T-cell (primary cell): ENCODE measurements around the gene IDH3A. TPM values are rescaled to one million over a fixed set of nuclear protein-coding genes. Genes with fewer than 3 reads are reported as not detected.

ENCODE experiments used
- ATAC-seq, 4 experiments: fragments of 200-7000 bp in 3 of 4; fragments of 150-1000 bp in 1 of 4; cut with Tn5 transposase; replicated peaks in 1 of 4; 1 replicate in 3 of 4; 2 replicates in 1 of 4; pipeline ENCODE4 v1.10.0; 2021; ENCODE audit warnings: moderate library complexity in 3 of 4, mild to moderate bottlenecking in 2 of 4, moderate number of reproducible peaks in 1 of 4
- CTCF ChIA-PET, 2 donors: fragments of 300-600 bp; sonication (Branson Sonifier 250); formaldehyde crosslinking; loops; one replicate each; lab custom pipeline; 2022; ENCODE audit warnings: antibody characterized with exemption in 2 of 2; lab: Charles Lee
- POLR2A ChIA-PET, 2 donors: fragments of 300-600 bp; sonication (Branson Sonifier 250); formaldehyde crosslinking; loops; one replicate each; lab custom pipeline; 2022; ENCODE audit warnings: antibody characterized with exemption in 2 of 2; lab: Charles Lee
- DNase-seq, 35 experiments: peaks; one replicate each; pipeline versions ENCODE4 v3.0.0 to v3.0.0-alpha.2; 2013 to 2023
- H3K27ac ChIP-seq: one replicate; pipeline ENCODE4 v1.5.1; 2013; ENCODE audit warnings: low read length
- H3K27me3 ChIP-seq, 2 experiments: replicated peaks in 1 of 2; 1 replicate in 1 of 2; 2 replicates in 1 of 2; pipeline versions ENCODE4 v1.6.1 to v1.7.0; 2013; ENCODE audit warnings: low read length in 1 of 2, mixed read lengths in 1 of 2; ENCODE audit not compliant: control insufficient read depth in 2 of 2, insufficient read depth in 2 of 2; ENCODE audit errors: extremely low read depth in 1 of 2
- H3K36me3 ChIP-seq, 2 donors: 1 replicate in 1 of 2; 2 replicates in 1 of 2; pipeline versions ENCODE4 v1.6.1 to v1.7.0; 2013; ENCODE audit warnings: low read length in 1 of 2; ENCODE audit not compliant: control insufficient read depth in 2 of 2, insufficient read depth in 1 of 2; ENCODE audit errors: extremely low read depth in 1 of 2
- H3K4me1 ChIP-seq, 2 experiments: 1 replicate in 1 of 2; 2 replicates in 1 of 2; pipeline versions ENCODE4 v1.6.1 to v1.7.0; 2013; ENCODE audit warnings: low read length in 2 of 2, mixed read lengths in 1 of 2; ENCODE audit not compliant: insufficient read depth in 2 of 2, control insufficient read depth in 1 of 2; ENCODE audit errors: extremely low read depth in 1 of 2
- H3K4me3 ChIP-seq, 2 donors: 1 replicate in 1 of 2; 2 replicates in 1 of 2; pipeline versions ENCODE4 v1.5.1 to v1.7.0; 2013; ENCODE audit warnings: mild to moderate bottlenecking in 2 of 2, low read length in 1 of 2, moderate library complexity in 1 of 2; ENCODE audit not compliant: control insufficient read depth in 1 of 2; ENCODE audit errors: extremely low read depth in 1 of 2
- H3K9me3 ChIP-seq: 2 replicates; pipeline ENCODE4 v1.7.0; 2013
- H3K27ac Mint-ChIP-seq, 2 donors: one replicate each; pipeline ENCODE4 v1.8.0; 2020 to 2021; ENCODE audit warnings: mild to moderate bottlenecking in 2 of 2, mixed read lengths in 2 of 2
- H3K27me3 Mint-ChIP-seq, 2 donors: one replicate each; pipeline ENCODE4 v1.8.0; 2021 to 2022; ENCODE audit warnings: mixed read lengths in 2 of 2
- H3K36me3 Mint-ChIP-seq: one replicate; pipeline ENCODE4 v1.8.0; 2021; ENCODE audit warnings: mixed read lengths
- H3K4me1 Mint-ChIP-seq, 3 donors: one replicate each; pipeline ENCODE4 v1.8.0; 2020 to 2022; ENCODE audit warnings: mixed read lengths in 3 of 3, mild to moderate bottlenecking in 1 of 3
- H3K4me3 Mint-ChIP-seq, 3 donors: one replicate each; pipeline ENCODE4 v1.8.0; 2020 to 2022; ENCODE audit warnings: mild to moderate bottlenecking in 3 of 3, mixed read lengths in 3 of 3, moderate library complexity in 3 of 3
- H3K9me3 Mint-ChIP-seq, 3 donors: one replicate each; pipeline ENCODE4 v1.8.0; 2020 to 2022; ENCODE audit warnings: mixed read lengths in 3 of 3
- WGBS: methylation state at CpG from one replicate; pipeline ENCODE4 v1.1.5; 2013; ENCODE audit warnings: missing lambda C conversion rate; ENCODE audit not compliant: insufficient coverage; 5-methylcytosine and 5-hydroxymethylcytosine counted together
- total RNA-seq, 35 experiments: library from RNA in 6 of 35; stranded (reverse) in 6 of 35; fragments of 120-200 nt in 1 of 35; gene quantifications; one replicate each; pipeline versions ENCODE4 v1.2.1 to v1.2.4 and lab custom pipeline; 2013 to 2026

The IDH3A gene
- total RNA-seq, 5 donors from 2014 or later (not counting 1 experiment from before 2014, with no cell fraction given) = 40.3 to 64.7 (median 48.5) TPM

GRCh38 chr15:78177447-78177873 lies 28.3 kb downstream of the IDH3A start:
- POLR2A ChIA-PET = interaction anchor here in 1 of 2 donors (0.6 kb wide), 1 partner anchor 43 kb away, joined by 5 read pairs; no protein-coding TSS in a partner anchor

GRCh38 chr15:78178064-78178463 lies 28.9 kb downstream of the IDH3A start:
- no peak overlapping the region for H3K27ac Mint-ChIP-seq
- no peak overlapping the region for H3K4me3 Mint-ChIP-seq
- no peaks in the 10 kb centered on the region for H3K27me3 Mint-ChIP-seq
- ATAC-seq (no peak), DNase-seq (no peak)
- H3K36me3 Mint-ChIP-seq = peaks cover 3% of the 10 kb centered on the region
- H3K9me3 ChIP-seq = no peaks in the 10 kb centered on the region
- ChIA-PET POLR2A (interaction anchor here in 1 of 2 donors (0.6 kb wide), 1 partner anchor 44 kb away, joined by 5 read pairs; no protein-coding TSS in a partner anchor), CTCF (interaction anchor here in 1 of 2 donors (0.6 kb wide), 1 partner anchor 62 kb away, joined by 3 read pairs; no protein-coding TSS in a partner anchor)
- no peaks in the 10 kb centered on the region for H3K36me3 ChIP-seq
- no peak overlapping the region for H3K4me3 ChIP-seq
- peaks cover 20 to 24% (median 23%) of the 10 kb centered on the region in 3 donors for H3K4me1 Mint-ChIP-seq
- H3K27me3 ChIP-seq = peaks cover 0 to 13% of the 10 kb centered on the region in 2 experiments
- H3K4me1 ChIP-seq = peaks cover 4 to 18% of the 10 kb centered on the region in 2 experiments
- 94% methylated on average over 5 of the region's 6 CpGs for WGBS
- no peak overlapping the region for H3K27ac ChIP-seq
- H3K9me3 Mint-ChIP-seq = no peaks in the 10 kb centered on the region

More at GRCh38 chr15:78177447-78177873, 28.3 kb downstream of the IDH3A start:
- Histone ChIP-seq H3K4me3 (no peak overlapping the region), H3K36me3 (peaks cover 0 to 2% of the 10 kb centered on the region in 2 donors), H3K27ac (no peak overlapping the region), H3K27me3 (peaks cover 0 to 12% of the 10 kb centered on the region in 2 experiments), H3K4me1 (peaks cover 4 to 20% of the 10 kb centered on the region in 2 experiments), H3K9me3 (no peaks in the 10 kb centered on the region)
- peaks cover 7% of the 10 kb centered on the region for H3K36me3 Mint-ChIP-seq
- CTCF ChIA-PET = no interaction called here
- no peak overlapping the region for H3K4me3 Mint-ChIP-seq
- 52% methylated on average over 10 of the region's 12 CpGs for WGBS
- ATAC-seq (peak in 1 of 4 experiments; percentile 51), DNase-seq (peak in 14 of 35 experiments; percentile 8 to 48 (median 20))
- no peaks in the 10 kb centered on the region for H3K27me3 Mint-ChIP-seq
- H3K9me3 Mint-ChIP-seq = no peaks in the 10 kb centered on the region
- H3K4me1 Mint-ChIP-seq = peaks cover 23 to 27% (median 23%) of the 10 kb centered on the region in 3 donors
- no peak overlapping the region for H3K27ac Mint-ChIP-seq

GRCh38 chr15:78179286-78179840 lies 30.2 kb downstream of the IDH3A start:
- ChIA-PET POLR2A (no interaction called here), CTCF (no interaction called here)
- no peak for DNase-seq
- 79% methylated on average over 9 of the region's 12 CpGs for WGBS
- Mint-ChIP-seq H3K9me3 (no peaks in the 10 kb centered on the region), H3K4me3 (no peak overlapping the region), H3K4me1 (peaks cover 8 to 12% (median 11%) of the 10 kb centered on the region in 3 donors), H3K27ac (no peak overlapping the region), H3K27me3 (no peaks in the 10 kb centered on the region), H3K36me3 (peaks cover 3% of the 10 kb centered on the region)
- Histone ChIP-seq H3K36me3 (no peaks in the 10 kb centered on the region), H3K27me3 (peaks cover 0 to 13% of the 10 kb centered on the region in 2 experiments), H3K4me1 (peaks cover 0 to 5% of the 10 kb centered on the region in 2 experiments), H3K9me3 (no peaks in the 10 kb centered on the region), H3K27ac (no peak overlapping the region), H3K4me3 (no peak overlapping the region)
- no peak for ATAC-seq

- Mint-ChIP-seq H3K9me3 (no peaks in the 10 kb centered on the region), H3K36me3 (no peaks in the 10 kb centered on the region), H3K4me3 (no peak overlapping the region), H3K27ac (no peak overlapping the region), H3K4me1 (peaks cover 2 to 7% (median 6%) of the 10 kb centered on the region in 3 donors), H3K27me3 (no peaks in the 10 kb centered on the region)
- ChIA-PET CTCF (no interaction called here), POLR2A (no interaction called here)
- 100% methylated on average over 1 of the region's 5 CpGs for WGBS
- no peaks in the 10 kb centered on the region for H3K4me1 ChIP-seq
- no peak overlapping the region for H3K27ac ChIP-seq
- ATAC-seq = no peak
- H3K27me3 ChIP-seq = peaks cover 0 to 17% of the 10 kb centered on the region in 2 experiments
- no peak for DNase-seq
- no peak overlapping the region for H3K4me3 ChIP-seq
- no peaks in the 10 kb centered on the region for H3K9me3 ChIP-seq
- H3K36me3 ChIP-seq = no peaks in the 10 kb centered on the region
These were observed 30.7 kb downstream of the IDH3A start for GRCh38 chr15:78179906-78180305.

GRCh38 chr15:78182336-78182700 lies 33.2 kb downstream of the IDH3A start:
- CTCF ChIA-PET = no interaction called here
- H3K4me1 ChIP-seq = no peaks in the 10 kb centered on the region

GRCh38 chr15:78182821-78183220 lies 33.7 kb downstream of the IDH3A start:
- H3K27ac ChIP-seq = no peak overlapping the region
- Mint-ChIP-seq H3K4me1 (no peaks in the 10 kb centered on the region), H3K36me3 (no peaks in the 10 kb centered on the region), H3K9me3 (peaks cover 0 to 2% (median 0%) of the 10 kb centered on the region in 3 donors), H3K27ac (peak overlapping the region in 1 of 2 donors; percentile 14), H3K27me3 (peaks cover 3 to 4% of the 10 kb centered on the region in 2 donors), H3K4me3 (no peak overlapping the region)
- no peak overlapping the region for H3K4me3 ChIP-seq
- peaks cover 0 to 13% of the 10 kb centered on the region in 2 experiments for H3K27me3 ChIP-seq
- ChIA-PET CTCF (no interaction called here), POLR2A (no interaction called here)
- ATAC-seq = no peak
- DNase-seq = no peak
- WGBS = no CpG with 5 or more reads among the region's 4 CpGs
- H3K9me3 ChIP-seq = no peaks in the 10 kb centered on the region
- no peaks in the 10 kb centered on the region for H3K4me1 ChIP-seq
- H3K36me3 ChIP-seq = no peaks in the 10 kb centered on the region

More at GRCh38 chr15:78182336-78182700, 33.2 kb downstream of the IDH3A start:
- Mint-ChIP-seq H3K36me3 (no peaks in the 10 kb centered on the region), H3K27ac (no peak overlapping the region), H3K27me3 (peaks cover 3 to 4% of the 10 kb centered on the region in 2 donors), H3K4me3 (no peak overlapping the region), H3K9me3 (peaks cover 0 to 2% (median 0%) of the 10 kb centered on the region in 3 donors), H3K4me1 (no peaks in the 10 kb centered on the region)
- Histone ChIP-seq H3K4me3 (no peak overlapping the region), H3K27ac (no peak overlapping the region), H3K27me3 (peaks cover 0 to 16% of the 10 kb centered on the region in 2 experiments), H3K36me3 (no peaks in the 10 kb centered on the region), H3K9me3 (no peaks in the 10 kb centered on the region)
- no peak for DNase-seq
- 79% methylated on average over 4 of the region's 5 CpGs for WGBS
- ATAC-seq = no peak
- POLR2A ChIA-PET = no interaction called here
